GM12891 (cell line): ENCODE data around the gene BCL10.

Experiments used
- DNase-seq: peaks from one replicate; pipeline ENCODE4 v3.0.0; 2011; ENCODE audit warnings: low spot score; ENCODE audit not compliant: insufficient read length
- FAIRE-seq: peaks from 2 replicates; lab custom pipeline; 2011; peaks lifted over from hg19 to GRCh38; lab: Jason Lieb, UNC
- PAX5 ChIP-seq: IDR thresholded peaks from 2 replicates; pipeline ENCODE4 v1.6.1; 2011; ENCODE audit warnings: low read length, moderate library complexity, mild to moderate bottlenecking; ENCODE audit not compliant: insufficient read depth, severe bottlenecking
- POLR2A ChIP-seq: IDR thresholded peaks from 2 replicates; pipeline ENCODE4 v1.6.1; 2011; ENCODE audit warnings: low read depth, low read length, control low read depth
- POLR2AphosphoS5 ChIP-seq: IDR thresholded peaks from 2 replicates; pipeline ENCODE4 v1.6.1; 2011; ENCODE audit warnings: low read depth, low read length, control low read depth
- POU2F2 ChIP-seq: IDR thresholded peaks from 2 replicates; pipeline ENCODE4 v1.6.1; 2011; ENCODE audit warnings: low read depth, mild to moderate bottlenecking, control low read depth, low read length, moderate library complexity
- SPI1 ChIP-seq: IDR thresholded peaks from 2 replicates; pipeline ENCODE4 v1.6.1; 2011; ENCODE audit warnings: low read depth, low read length, control low read depth
- TAF1 ChIP-seq: IDR thresholded peaks from 2 replicates; pipeline ENCODE4 v1.6.1; 2011; ENCODE audit warnings: low read depth, low read length, control low read depth

The BCL10 gene

GRCh38 chr1:85284202-85284601, 7.8 kb upstream of the BCL10 start:
- TF ChIP-seq PAX5 (no peak), POLR2A (no peak), SPI1 (no peak), TAF1 (no peak), POU2F2 (no peak), POLR2AphosphoS5 (no peak)
- FAIRE-seq (no peak), DNase-seq (no peak)

GRCh38 chr1:85283475-85284199, 7.2 kb upstream of the BCL10 start:
- no peak for FAIRE-seq
- no peak for DNase-seq
- no peak for TF ChIP-seq POLR2AphosphoS5
- no peak for TF ChIP-seq TAF1
- no peak for TF ChIP-seq SPI1
- no peak for TF ChIP-seq POU2F2
- TF ChIP-seq POLR2A = no peak
- no peak for TF ChIP-seq PAX5

- FAIRE-seq (no peak), DNase-seq (no peak)
- no peak for TF ChIP-seq POLR2A
- TF ChIP-seq SPI1 = no peak
- no peak for TF ChIP-seq PAX5
- no peak for TF ChIP-seq POLR2AphosphoS5
- TF ChIP-seq POU2F2 = no peak
- TF ChIP-seq TAF1 = no peak
Measured at GRCh38 chr1:85282424-85282823, 6.0 kb upstream of the BCL10 start.

GRCh38 chr1:85280636-85281035, 4.2 kb upstream of the BCL10 start:
- FAIRE-seq (no peak), DNase-seq (no peak)
- TF ChIP-seq POLR2AphosphoS5 = no peak

DNA sequence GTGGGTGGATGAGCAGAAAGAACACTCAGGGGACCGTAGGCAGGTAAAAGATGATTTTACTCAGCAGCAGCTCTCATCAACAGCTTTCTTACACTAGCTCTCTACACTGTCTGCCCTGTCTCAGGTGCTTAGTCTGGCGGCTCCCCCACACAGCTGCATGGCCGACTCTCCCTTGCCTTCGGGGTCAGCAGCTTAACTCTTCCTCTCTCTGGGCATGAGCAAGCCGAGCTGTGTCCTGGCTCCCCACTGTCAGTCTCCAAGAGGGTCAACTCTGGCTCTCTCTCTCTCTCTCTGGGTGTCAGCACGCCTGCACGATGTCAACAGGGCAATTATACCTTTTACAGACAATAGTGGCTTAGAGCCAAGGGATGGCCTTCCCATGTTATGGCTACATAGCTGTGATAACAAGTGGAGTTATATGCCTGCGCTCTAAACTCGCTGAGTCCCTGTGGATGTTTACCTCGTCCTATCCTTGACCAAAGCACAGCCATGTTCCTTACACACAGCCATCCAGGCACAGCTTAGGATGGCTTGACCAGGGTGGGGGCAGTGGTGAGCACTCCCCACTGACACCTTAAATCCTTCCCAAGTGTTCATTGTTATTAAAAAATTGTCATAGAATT, 3.1 kb upstream of the BCL10 start:
- TF ChIP-seq POLR2AphosphoS5 (no peak), POLR2A (no peak), SPI1 (no peak), POU2F2 (no peak), PAX5 (no peak), TAF1 (no peak)
- FAIRE-seq = no peak

DNA sequence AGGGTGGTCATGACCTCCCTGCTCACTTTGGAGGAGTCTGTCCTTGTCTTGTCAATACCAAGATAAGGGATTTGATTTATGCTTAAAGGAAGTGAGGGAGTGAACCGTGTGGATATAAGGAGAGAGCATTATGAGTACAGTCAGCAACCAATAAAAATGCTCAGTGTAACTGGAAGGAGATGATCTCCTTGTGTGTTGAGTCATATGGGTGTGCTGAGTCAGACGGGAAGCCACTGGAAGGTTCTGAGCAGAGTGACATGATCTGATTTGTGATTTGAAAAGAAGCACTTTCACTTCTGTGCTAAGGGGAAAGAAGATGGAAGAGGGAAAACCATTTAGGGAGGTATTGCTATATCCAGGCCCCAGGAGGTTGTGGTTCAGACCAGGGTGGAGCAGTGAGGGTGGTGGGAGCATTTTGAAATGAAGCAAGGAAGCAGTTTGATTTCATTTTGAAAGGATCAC, 2.5 kb upstream of the BCL10 start:
- TF ChIP-seq TAF1 (no peak), PAX5 (no peak), POLR2AphosphoS5 (no peak)
- FAIRE-seq = peak; percentile 60
- DNase-seq = no peak

More for the DNA sequence above, 3.1 kb upstream of the BCL10 start:
- no peak for DNase-seq

- DNase-seq = no peak
- TF ChIP-seq POLR2AphosphoS5 (no peak), PAX5 (no peak), SPI1 (no peak), TAF1 (no peak), POLR2A (no peak), POU2F2 (no peak)
- no peak for FAIRE-seq
Measured at GRCh38 chr1:85277802-85278201, 1.4 kb upstream of the BCL10 start.

- no peak for FAIRE-seq
- TF ChIP-seq POLR2AphosphoS5 (no peak), PAX5 (no peak), SPI1 (no peak), POU2F2 (no peak), TAF1 (no peak), POLR2A (no peak)
- DNase-seq = no peak
Measured at GRCh38 chr1:85276978-85277639, 677 bp upstream of the BCL10 start.

DNA sequence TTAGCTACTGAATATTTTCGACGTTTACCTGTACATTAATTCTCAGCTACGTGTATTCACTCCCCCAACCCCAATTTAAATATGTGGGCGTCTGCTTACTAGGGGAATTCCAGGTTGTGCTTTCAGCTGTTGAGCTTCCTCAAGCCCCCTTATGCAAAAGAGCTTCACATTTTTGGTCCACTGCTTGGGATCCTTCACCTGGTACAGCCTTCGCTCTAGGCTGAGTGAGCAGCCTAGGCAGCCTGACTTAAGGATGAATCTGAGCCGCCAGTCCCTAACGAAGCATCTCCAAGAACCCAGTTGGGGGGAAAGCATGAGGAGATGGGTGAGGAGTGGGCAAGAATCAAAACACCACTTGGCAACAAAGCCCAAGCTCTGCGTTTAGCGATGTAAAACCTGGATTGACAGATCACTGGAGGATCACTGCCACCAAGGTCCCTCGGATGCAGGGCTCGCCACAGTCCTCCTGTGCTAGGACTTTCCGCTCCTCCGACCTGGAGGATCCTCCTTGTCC, 674 bp downstream of the BCL10 start:
- TF ChIP-seq SPI1 (peak; percentile 46; the same call in 1 of the 2 replicates), POU2F2 (peak; percentile 91; the same call in 1 of the 2 replicates), POLR2A (peak; percentile 77), POLR2AphosphoS5 (peak; percentile 70), TAF1 (peak; percentile 28; the same call in 1 of the 2 replicates), PAX5 (no peak)
- no peak for FAIRE-seq
- no peak for DNase-seq
